Measurements from ENCODE around the gene ZNF225. TPM values are rescaled to one million over a fixed set of nuclear protein-coding genes. Genes with fewer than 3 reads are reported as not detected.
"Not testable (repeated sequence)": the region's sequence is repeated elsewhere in the genome, so short reads cannot be mapped to it uniquely, and the experiment has no call there.

The ZNF225 gene
- total and polyA plus RNA-seq, 2 of the 4 experiments (the other 2 are of a cell fraction) = 1.5 to 5.7 TPM

DNA sequence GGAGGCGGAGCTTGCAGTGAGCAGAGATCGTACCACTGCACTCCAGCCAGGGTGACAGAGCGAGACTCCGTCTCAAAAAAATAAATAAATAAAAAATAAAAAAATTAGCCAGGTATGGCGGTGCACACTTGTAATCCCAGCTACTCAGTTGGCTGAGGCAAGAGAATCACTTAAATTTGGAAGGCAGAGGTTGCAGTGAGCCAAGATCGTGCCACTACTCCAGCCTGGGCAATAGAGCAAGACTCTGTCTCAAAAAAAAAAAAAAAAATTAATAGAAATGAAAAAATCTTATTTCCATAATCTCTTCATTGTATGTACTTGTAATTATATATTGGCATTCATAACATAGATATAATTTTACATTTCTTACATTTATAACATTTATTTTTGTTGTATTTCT is 57.5 kb downstream of the ZNF225 start:
- H4K91ac ChIP-seq (ENCODE audit: insufficient read depth, low read depth, low read length); H2BK5ac ChIP-seq (ENCODE audit: low read depth, low read length, poor library complexity, severe bottlenecking); H2AK9ac ChIP-seq (replicated peaks; ENCODE audit: low read depth, low read length, poor library complexity); H3K4me1 ChIP-seq (ENCODE audit: control insufficient read depth, insufficient read depth, low read length); ATAC-seq (ENCODE audit: low read depth); CTCF ChIA-PET; H2AFZ ChIP-seq (replicated peaks; ENCODE audit: low read length, poor library complexity); dilution Hi-C loops (cut with HindIII; ENCODE audit: low sequenced_read_pairs, unreplicated experiment); H3K18ac ChIP-seq (ENCODE audit: low read depth, low read length); H3K27me3 ChIP-seq (ENCODE audit: control insufficient read depth, insufficient read depth, low read length); H4K20me1 ChIP-seq (ENCODE audit: insufficient read depth, low read length); H4K8ac ChIP-seq (ENCODE audit: low read depth in 2 of 2, low read length in 2 of 2); H2BK120ac ChIP-seq (ENCODE audit: low read depth, low read length); H2BK15ac ChIP-seq (ENCODE audit: low read depth, low read length); H2BK20ac ChIP-seq (ENCODE audit: low read depth, low read length); H4K5ac ChIP-seq (ENCODE audit: low read depth, low read length); H3K4me3 ChIP-seq (ENCODE audit: insufficient read depth, low read depth, low read length); H3K9me1 ChIP-seq (ENCODE audit: insufficient read depth, low read length); BruUV-seq (replicated peaks); H2AK5ac ChIP-seq (ENCODE audit: low read depth, low read length); DNase-seq; H3K27ac ChIP-seq (ENCODE audit: insufficient read depth, low read length); H3K14ac ChIP-seq (replicated peaks; ENCODE audit: low read depth, low read length); H3K4ac ChIP-seq (ENCODE audit: low read depth, low read length); H3K56ac ChIP-seq (ENCODE audit: extremely low read depth, insufficient read depth, low read length); in situ Hi-C loops (cut with MboI; ENCODE audit: low sequenced_read_pairs); H3K4me2 ChIP-seq (ENCODE audit: low read depth, low read length); POLR2A ChIA-PET (ENCODE audit: unreplicated experiment); H3K23ac ChIP-seq (ENCODE audit: low read depth, low read length); H3K9ac ChIP-seq (ENCODE audit: low read depth, low read length): not testable (repeated sequence)
- WGBS, 2 experiments (ENCODE audit: extremely low coverage in 2 of 2, insufficient read length in 1 of 2) = no CpG with 5 or more reads among the region's 6 CpGs
- Histone ChIP-seq H3K79me1 (ENCODE audit: low read depth in 1 of 2, low read length in 2 of 2) (peaks cover 15 to 27% of the 10 kb centered on the region in 2 experiments), H3K9me3 (ENCODE audit: control insufficient read depth, insufficient read depth, low read length) (peaks cover 33% of the 10 kb centered on the region), H3K36me3 (ENCODE audit: control insufficient read depth, insufficient read depth, low read length) (peaks cover 65% of the 10 kb centered on the region)
- intact Hi-C loops (cut with micrococcal nuclease) = loop anchor here (10.0 kb wide), 1 partner anchor 274 kb away; the partner anchor contains the start of gene ZNF229
